Trophoblast cell (in vitro differentiated cells and primary cell): ENCODE measurements around the gene OR11A1.

Experiments used
- DNase-seq, 2 donors: peaks; one replicate each; pipeline ENCODE4 v3.0.0-alpha.2; 2016
- H2AFZ ChIP-seq: 2 replicates; pipeline ENCODE4 v1.6.1; 2013; ENCODE audit warnings: low read length, moderate library complexity, mild to moderate bottlenecking; ENCODE audit not compliant: insufficient read depth, poor library complexity
- H2AK5ac ChIP-seq: 2 replicates; pipeline ENCODE4 v1.6.1; 2013; ENCODE audit warnings: mild to moderate bottlenecking, low read length
- H2BK120ac ChIP-seq: 2 replicates; pipeline ENCODE4 v1.6.1; 2013; ENCODE audit warnings: low read length, mild to moderate bottlenecking, moderate library complexity; ENCODE audit not compliant: insufficient read depth, poor library complexity
- H2BK12ac ChIP-seq: 2 replicates; pipeline ENCODE4 v1.6.1; 2013; ENCODE audit warnings: mild to moderate bottlenecking, low read length, moderate library complexity
- H2BK5ac ChIP-seq: 2 replicates; pipeline ENCODE4 v1.6.1; 2013; ENCODE audit warnings: low read length, low read depth, moderate library complexity, mild to moderate bottlenecking; ENCODE audit not compliant: poor library complexity
- H3K14ac ChIP-seq: 2 replicates; pipeline ENCODE4 v1.6.1; 2013; ENCODE audit warnings: mild to moderate bottlenecking, low read length
- H3K18ac ChIP-seq: 2 replicates; pipeline ENCODE4 v1.6.1; 2013; ENCODE audit warnings: mild to moderate bottlenecking, low read length
- H3K23ac ChIP-seq: 2 replicates; pipeline ENCODE4 v1.6.1; 2013; ENCODE audit warnings: low read length
- H3K27ac ChIP-seq: 2 replicates; pipeline ENCODE4 v1.5.1; 2013; ENCODE audit warnings: low read depth, mild to moderate bottlenecking, inconsistent platforms, low read length, moderate library complexity
- H3K27me3 ChIP-seq: 2 replicates; pipeline ENCODE4 v1.6.1; 2013; ENCODE audit warnings: inconsistent platforms, mild to moderate bottlenecking, low read length, moderate library complexity; ENCODE audit not compliant: insufficient read depth
- H3K36me3 ChIP-seq, 2 experiments: 1 replicate in 1 of 2; 2 replicates in 1 of 2; pipeline ENCODE4 v1.6.1; 2013; ENCODE audit warnings: low read length in 2 of 2, mild to moderate bottlenecking in 2 of 2, moderate library complexity in 1 of 2; ENCODE audit not compliant: insufficient read depth in 2 of 2, control insufficient read depth in 1 of 2
- H3K4ac ChIP-seq: 2 replicates; pipeline ENCODE4 v1.6.1; 2013; ENCODE audit warnings: low read depth, mild to moderate bottlenecking, low read length, moderate library complexity
- H3K4me1 ChIP-seq, 2 experiments: 1 replicate in 1 of 2; 2 replicates in 1 of 2; pipeline ENCODE4 v1.6.1; 2013; ENCODE audit warnings: low read length in 2 of 2, mild to moderate bottlenecking in 2 of 2, moderate library complexity in 1 of 2; ENCODE audit not compliant: insufficient read depth in 2 of 2, control insufficient read depth in 1 of 2
- H3K4me2 ChIP-seq: 2 replicates; pipeline ENCODE4 v1.6.1; 2013; ENCODE audit warnings: inconsistent platforms, mild to moderate bottlenecking, low read length, moderate library complexity
- H3K4me3 ChIP-seq: 2 replicates; pipeline ENCODE4 v1.5.1; 2013; ENCODE audit warnings: mild to moderate bottlenecking, low read depth, low read length, inconsistent platforms
- H3K79me1 ChIP-seq: one replicate; pipeline ENCODE4 v1.6.1; 2013; ENCODE audit warnings: low read length
- H3K79me2 ChIP-seq: 2 replicates; pipeline ENCODE4 v1.6.1; 2013; ENCODE audit warnings: low read length, mild to moderate bottlenecking; ENCODE audit not compliant: control insufficient read depth, insufficient read depth, poor library complexity
- H3K9ac ChIP-seq: 2 replicates; pipeline ENCODE4 v1.6.1; 2013; ENCODE audit warnings: mild to moderate bottlenecking, low read length
- H3K9me3 ChIP-seq: 2 replicates; pipeline ENCODE4 v1.6.1; 2013; ENCODE audit warnings: low read depth, mild to moderate bottlenecking, control low read depth, inconsistent platforms, low read length; ENCODE audit not compliant: insufficient read depth
- H4K12ac ChIP-seq: 2 replicates; pipeline ENCODE4 v1.6.1; 2013; ENCODE audit warnings: low read depth, mild to moderate bottlenecking, low read length, moderate library complexity
- H4K8ac ChIP-seq: 2 replicates; pipeline ENCODE4 v1.6.1; 2013; ENCODE audit warnings: low read depth, mild to moderate bottlenecking, low read length, moderate library complexity
- H4K91ac ChIP-seq: one replicate; pipeline ENCODE4 v1.6.1; 2013; ENCODE audit warnings: low read depth, mild to moderate bottlenecking, low read length, moderate library complexity
- WGBS: extraction: QIAGEN DNeasy Blood & Tissue Kit; methylation state at CpG from one replicate; pipeline ENCODE4 v1.1.7; 2013; ENCODE audit warnings: missing lambda C conversion rate; ENCODE audit not compliant: insufficient read length, insufficient coverage; ENCODE audit errors: extremely low coverage; 5-methylcytosine and 5-hydroxymethylcytosine counted together

OR11A1 gene

GRCh38 chr6:29403801-29404200 is 53.1 kb downstream of the OR11A1 start:
- Histone ChIP-seq H3K18ac (no peak overlapping the region), H4K8ac (no peak overlapping the region), H3K4me2 (no peak overlapping the region), H4K91ac (no peak overlapping the region), H3K9me3 (no peaks in the 10 kb centered on the region), H3K14ac (no peak overlapping the region), H2BK5ac (no peak overlapping the region), H3K27me3 (no peaks in the 10 kb centered on the region), H3K4me1 (no peaks in the 10 kb centered on the region), H3K4ac (no peak overlapping the region), H2AK5ac (no peak overlapping the region), H2AFZ (no peak overlapping the region), H2BK120ac (no peak overlapping the region), H3K4me3 (no peak overlapping the region), H3K27ac (no peak overlapping the region), H3K9ac (no peak overlapping the region), H2BK12ac (no peak overlapping the region), H3K79me1 (no peaks in the 10 kb centered on the region), H4K12ac (no peak overlapping the region), H3K79me2 (no peaks in the 10 kb centered on the region), H3K36me3 (no peaks in the 10 kb centered on the region), H3K23ac (no peak overlapping the region)
- DNase-seq, result no peak
- no CpG with 5 or more reads among the region's 1 CpG for WGBS

GRCh38 chr6:29399525-29399924 is 57.3 kb downstream of the OR11A1 start:
- no peaks in the 10 kb centered on the region for H3K79me1 ChIP-seq
- H3K9ac ChIP-seq, result no peak overlapping the region
- no peak overlapping the region for H3K4me2 ChIP-seq
- H3K4ac ChIP-seq, result no peak overlapping the region
- no peak for DNase-seq
- no peaks in the 10 kb centered on the region for H3K9me3 ChIP-seq
- H4K91ac ChIP-seq, result no peak overlapping the region
- no peak overlapping the region for H2BK12ac ChIP-seq
- no peak overlapping the region for H3K27ac ChIP-seq
- no peaks in the 10 kb centered on the region for H3K79me2 ChIP-seq
- H3K4me1 ChIP-seq, result no peaks in the 10 kb centered on the region
- no peaks in the 10 kb centered on the region for H3K36me3 ChIP-seq
- WGBS, result no CpG with 5 or more reads among the region's 2 CpGs
- H4K8ac ChIP-seq, result no peak overlapping the region
- H3K27me3 ChIP-seq, result no peaks in the 10 kb centered on the region
- no peak overlapping the region for H4K12ac ChIP-seq
- no peak overlapping the region for H3K18ac ChIP-seq
- H2BK5ac ChIP-seq, result no peak overlapping the region
- no peak overlapping the region for H2BK120ac ChIP-seq
- no peak overlapping the region for H2AK5ac ChIP-seq
- no peak overlapping the region for H3K14ac ChIP-seq
- no peak overlapping the region for H3K23ac ChIP-seq
- H3K4me3 ChIP-seq, result no peak overlapping the region
- H2AFZ ChIP-seq, result no peak overlapping the region

GRCh38 chr6:29395331-29395730 is 61.5 kb downstream of the OR11A1 start, which contains the start of gene OR12D2:
Gene OR12D2, plus strand, starts transcription at chr6:29395631. Its CDS starts 1,069 bp downstream, at chr6:29396700.
- Histone ChIP-seq H2AFZ (no peak within 1 kb of the TSS), H2BK12ac (no peak within 1 kb of the TSS), H3K27ac (no peak within 1 kb of the TSS), H2BK5ac (no peak within 1 kb of the TSS), H3K4me2 (no peak within 1 kb of the TSS), H3K9ac (no peak within 1 kb of the TSS), H3K4ac (no peak within 1 kb of the TSS), H3K18ac (no peak within 1 kb of the TSS), H4K8ac (no peak within 1 kb of the TSS), H3K79me2 (no peaks in the 10 kb centered on the region), H3K23ac (no peak within 1 kb of the TSS), H4K91ac (no peak within 1 kb of the TSS), H3K4me1 (no peaks in the 10 kb centered on the region), H4K12ac (no peak within 1 kb of the TSS), H2BK120ac (no peak within 1 kb of the TSS), H3K79me1 (no peaks in the 10 kb centered on the region), H3K14ac (no peak within 1 kb of the TSS), H2AK5ac (no peak within 1 kb of the TSS), H3K36me3 (no peaks in the 10 kb centered on the region), H3K27me3 (no peaks in the 10 kb centered on the region), H3K9me3 (peaks cover 4% of the 10 kb centered on the region), H3K4me3 (no peak within 1 kb of the TSS)
- no peak for DNase-seq

- Histone ChIP-seq H3K79me2 (no peaks in the 10 kb centered on the region), H3K27ac (no peak overlapping the region), H3K9ac (no peak overlapping the region), H3K4me3 (no peak overlapping the region), H3K4me2 (no peak overlapping the region), H4K91ac (no peak overlapping the region), H2BK5ac (no peak overlapping the region), H2BK12ac (no peak overlapping the region), H2AFZ (no peak overlapping the region), H3K4ac (no peak overlapping the region), H3K4me1 (no peaks in the 10 kb centered on the region), H4K12ac (no peak overlapping the region), H3K36me3 (no peaks in the 10 kb centered on the region), H3K79me1 (no peaks in the 10 kb centered on the region), H3K14ac (no peak overlapping the region), H2AK5ac (no peak overlapping the region), H3K9me3 (peaks cover 4% of the 10 kb centered on the region), H3K27me3 (no peaks in the 10 kb centered on the region), H2BK120ac (no peak overlapping the region), H3K23ac (no peak overlapping the region), H3K18ac (no peak overlapping the region), H4K8ac (no peak overlapping the region)
- WGBS, result 100% methylated on average over 1 of the region's 4 CpGs
- no peak for DNase-seq
Observed at GRCh38 chr6:29388533-29388932, 68.3 kb downstream of the OR11A1 start.
